MM.1S (cell line): ENCODE measurements around the gene CA5A.

Experiments used
- DNase-seq: peaks from one replicate; pipeline ENCODE4 v3.0.0-alpha.2; 2015
- H2AFZ ChIP-seq: fragments of 300-600 bp; sonication (generic); 2 replicates; pipeline ENCODE4 v1.6.0; 2016; ENCODE audit warnings: antibody characterized with exemption, low read length
- H3F3A ChIP-seq: fragments of 300-600 bp; sonication (generic); 2 replicates; pipeline ENCODE4 v1.6.1; 2016; ENCODE audit warnings: mild to moderate bottlenecking, antibody characterized with exemption, low read length, moderate library complexity, mixed read lengths; ENCODE audit not compliant: insufficient read depth
- H3K27ac ChIP-seq: fragments of 300-600 bp; sonication (generic); 2 replicates; pipeline ENCODE4 v1.5.1; 2016; ENCODE audit warnings: mild to moderate bottlenecking, low read length
- H3K27me3 ChIP-seq: fragments of 300-600 bp; sonication (generic); replicated peaks from 2 replicates; pipeline ENCODE4 v1.6.0; 2016; ENCODE audit warnings: low read length; ENCODE audit not compliant: insufficient read depth
- H3K36me3 ChIP-seq: fragments of 300-600 bp; sonication (generic); replicated peaks from 2 replicates; pipeline ENCODE4 v1.6.1; 2016; ENCODE audit warnings: mild to moderate bottlenecking, low read length, mixed read lengths; ENCODE audit not compliant: insufficient read depth
- H3K4me1 ChIP-seq: fragments of 300-600 bp; sonication (generic); 2 replicates; pipeline ENCODE4 v1.6.1; 2016; ENCODE audit warnings: low read length, mixed read lengths
- H3K4me2 ChIP-seq: fragments of 300-600 bp; sonication (generic); 2 replicates; pipeline ENCODE4 v1.6.0; 2016; ENCODE audit warnings: low read depth, low read length
- H3K4me3 ChIP-seq: fragments of 300-600 bp; sonication (generic); 2 replicates; pipeline ENCODE4 v1.5.1; 2016; ENCODE audit warnings: low read length, mixed read lengths
- H3K79me2 ChIP-seq: fragments of 300-600 bp; sonication (generic); 2 replicates; pipeline ENCODE4 v1.6.1; 2016; ENCODE audit warnings: mixed run types, low read length, mixed read lengths
- H3K9ac ChIP-seq: fragments of 300-600 bp; sonication (generic); 2 replicates; pipeline ENCODE4 v1.6.1; 2016; ENCODE audit warnings: low read length, mixed read lengths
- H3K9me2 ChIP-seq: fragments of 300-600 bp; sonication (generic); replicated peaks from 2 replicates; pipeline ENCODE4 v1.6.1; 2016; ENCODE audit warnings: mild to moderate bottlenecking, low read length, mixed read lengths; ENCODE audit not compliant: insufficient read depth
- H3K9me3 ChIP-seq: fragments of 300-600 bp; sonication (generic); replicated peaks from 2 replicates; pipeline ENCODE4 v1.6.1; 2016; ENCODE audit warnings: mild to moderate bottlenecking, low read length, mixed read lengths; ENCODE audit not compliant: insufficient read depth
- H4K20me1 ChIP-seq: fragments of 300-600 bp; sonication (generic); 2 replicates; pipeline ENCODE4 v1.6.1; 2016; ENCODE audit warnings: mild to moderate bottlenecking, low read length, moderate library complexity, mixed read lengths; ENCODE audit not compliant: insufficient read depth
- EZH2 ChIP-seq: fragments of 300-600 bp; sonication (generic); optimal IDR thresholded peaks from 2 replicates; pipeline ENCODE3; 2017; ENCODE audit warnings: low read depth, mild to moderate bottlenecking, antibody characterized with exemption, low read length, mixed read lengths
- EZH2phosphoT487 ChIP-seq: fragments of 300-600 bp; sonication (generic); IDR thresholded peaks from 2 replicates; pipeline ENCODE4 v1.6.1; 2018; ENCODE audit warnings: antibody characterized with exemption, low read length
- TF ChIP-seq, protein P1 (sequence below): fragments of 300-600 bp; sonication (generic); IDR thresholded peaks from 2 replicates; pipeline ENCODE4 v1.5.1; 2016; ENCODE audit warnings: antibody characterized with exemption, low read length, mixed read lengths

The CA5A gene

DNA sequence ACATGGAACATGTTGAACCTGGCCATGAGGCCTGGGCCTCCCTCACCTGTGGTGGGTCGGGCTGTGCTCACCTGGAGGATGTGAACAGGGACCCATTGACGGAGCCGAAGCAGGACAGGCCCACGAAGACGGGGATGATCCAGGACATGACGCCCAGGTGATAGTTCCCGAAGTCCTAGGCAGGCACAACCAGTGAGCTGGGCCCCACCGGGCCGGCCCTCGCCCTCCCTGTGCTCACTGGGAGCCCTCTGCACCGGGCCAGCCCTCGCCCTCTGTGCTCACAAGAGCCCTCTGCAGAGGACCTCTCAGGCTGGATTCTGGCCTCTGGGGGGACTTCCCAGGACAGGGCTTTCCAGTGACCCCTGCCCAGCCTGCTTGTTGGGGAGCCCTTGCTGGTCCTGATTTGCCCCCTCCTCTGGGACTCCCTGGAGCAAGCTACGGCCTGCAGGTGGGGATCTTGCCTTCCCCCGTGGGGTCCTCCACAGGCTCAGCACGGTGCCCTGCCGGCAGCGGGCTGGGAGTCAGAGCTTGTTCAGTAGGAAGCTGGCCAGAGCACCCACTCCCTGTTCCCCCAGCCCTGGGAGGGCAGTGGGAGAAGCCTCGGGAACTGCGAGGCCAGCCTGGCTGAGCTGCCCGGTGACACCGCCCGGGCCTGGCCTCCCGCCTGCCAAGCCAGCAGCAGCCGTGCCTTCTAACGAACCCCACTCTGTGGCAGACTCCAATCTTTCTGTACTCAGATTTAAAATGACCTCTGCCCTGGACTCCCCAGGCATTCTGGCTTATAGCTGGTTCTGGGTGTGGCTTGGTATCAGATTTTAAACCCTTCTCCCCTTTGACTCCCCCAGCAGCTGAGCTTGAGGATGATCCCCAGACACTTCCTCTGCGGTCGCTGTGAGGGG lies 97.4 kb downstream of the CA5A start:
- H4K20me1 ChIP-seq = no peaks in the 10 kb centered on the region
- no peaks in the 10 kb centered on the region for H3K27me3 ChIP-seq
- H2AFZ ChIP-seq = no peak overlapping the region
- H3K79me2 ChIP-seq = peaks cover 28% of the 10 kb centered on the region
- H3K9me3 ChIP-seq = no peaks in the 10 kb centered on the region
- H3K9me2 ChIP-seq = no peaks in the 10 kb centered on the region
- H3K4me3 ChIP-seq = no peak overlapping the region
- H3F3A ChIP-seq = no peaks in the 10 kb centered on the region
- no peak overlapping the region for H3K27ac ChIP-seq
- no peaks in the 10 kb centered on the region for H3K4me1 ChIP-seq
- no peaks in the 10 kb centered on the region for H3K36me3 ChIP-seq
- no peak overlapping the region for H3K9ac ChIP-seq
- H3K4me2 ChIP-seq = no peak overlapping the region
- DNase-seq = no peak
- no peak for TF ChIP-seq EZH2
- TF ChIP-seq, protein P1, sequence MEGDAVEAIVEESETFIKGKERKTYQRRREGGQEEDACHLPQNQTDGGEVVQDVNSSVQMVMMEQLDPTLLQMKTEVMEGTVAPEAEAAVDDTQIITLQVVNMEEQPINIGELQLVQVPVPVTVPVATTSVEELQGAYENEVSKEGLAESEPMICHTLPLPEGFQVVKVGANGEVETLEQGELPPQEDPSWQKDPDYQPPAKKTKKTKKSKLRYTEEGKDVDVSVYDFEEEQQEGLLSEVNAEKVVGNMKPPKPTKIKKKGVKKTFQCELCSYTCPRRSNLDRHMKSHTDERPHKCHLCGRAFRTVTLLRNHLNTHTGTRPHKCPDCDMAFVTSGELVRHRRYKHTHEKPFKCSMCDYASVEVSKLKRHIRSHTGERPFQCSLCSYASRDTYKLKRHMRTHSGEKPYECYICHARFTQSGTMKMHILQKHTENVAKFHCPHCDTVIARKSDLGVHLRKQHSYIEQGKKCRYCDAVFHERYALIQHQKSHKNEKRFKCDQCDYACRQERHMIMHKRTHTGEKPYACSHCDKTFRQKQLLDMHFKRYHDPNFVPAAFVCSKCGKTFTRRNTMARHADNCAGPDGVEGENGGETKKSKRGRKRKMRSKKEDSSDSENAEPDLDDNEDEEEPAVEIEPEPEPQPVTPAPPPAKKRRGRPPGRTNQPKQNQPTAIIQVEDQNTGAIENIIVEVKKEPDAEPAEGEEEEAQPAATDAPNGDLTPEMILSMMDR = no peak
- TF ChIP-seq EZH2phosphoT487 = no peak
